GM19099 (cell line): ENCODE results near the gene KIF6.

ENCODE experiments used
- POLR2A ChIP-seq: IDR thresholded peaks from 3 replicates; pipeline ENCODE4 v1.6.1; 2011; ENCODE audit warnings: low read depth; ENCODE audit not compliant: insufficient read length; ENCODE audit errors: extremely low read depth

KIF6 gene

DNA sequence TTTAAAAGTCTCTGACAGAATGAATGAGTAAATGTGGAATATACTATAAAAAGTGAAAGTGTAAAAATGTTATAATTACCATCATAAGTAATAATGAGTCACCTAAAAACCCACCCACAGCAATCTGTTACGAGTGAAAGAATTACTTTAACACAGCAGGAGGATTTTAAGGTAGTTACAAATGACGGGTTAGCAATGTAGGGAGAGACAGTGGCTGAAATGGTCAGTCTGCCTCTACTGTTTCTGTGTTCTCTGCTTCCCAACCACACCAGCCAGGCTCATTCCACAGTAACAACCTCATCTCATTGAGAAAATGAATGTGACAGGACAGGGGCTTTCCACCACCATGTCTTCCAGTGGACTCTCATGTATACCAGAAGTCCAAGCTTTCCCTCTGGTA lies 278.3 kb downstream of the KIF6 start:
- TF ChIP-seq POLR2A = no peak

DNA sequence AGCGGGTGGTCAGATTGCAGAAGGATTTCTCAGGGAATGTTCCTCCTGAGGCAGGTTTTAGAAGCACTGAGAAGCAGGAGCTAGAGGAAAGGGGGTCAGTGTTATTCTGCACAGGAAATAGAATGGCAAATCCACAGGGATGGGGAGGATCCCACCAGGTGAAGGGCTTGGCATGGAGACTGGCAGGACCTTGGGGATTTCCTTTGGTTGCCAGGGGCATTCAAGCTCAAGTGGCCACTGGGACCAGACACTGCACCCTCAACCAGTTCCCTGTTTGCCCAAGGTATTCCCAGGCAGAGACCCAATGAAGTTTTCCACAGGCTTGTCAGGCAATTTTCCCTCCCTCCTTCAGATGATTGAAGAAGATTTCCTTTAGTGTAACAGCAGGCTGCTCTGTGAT lies 279.5 kb downstream of the KIF6 start:
- TF ChIP-seq POLR2A = no peak

DNA sequence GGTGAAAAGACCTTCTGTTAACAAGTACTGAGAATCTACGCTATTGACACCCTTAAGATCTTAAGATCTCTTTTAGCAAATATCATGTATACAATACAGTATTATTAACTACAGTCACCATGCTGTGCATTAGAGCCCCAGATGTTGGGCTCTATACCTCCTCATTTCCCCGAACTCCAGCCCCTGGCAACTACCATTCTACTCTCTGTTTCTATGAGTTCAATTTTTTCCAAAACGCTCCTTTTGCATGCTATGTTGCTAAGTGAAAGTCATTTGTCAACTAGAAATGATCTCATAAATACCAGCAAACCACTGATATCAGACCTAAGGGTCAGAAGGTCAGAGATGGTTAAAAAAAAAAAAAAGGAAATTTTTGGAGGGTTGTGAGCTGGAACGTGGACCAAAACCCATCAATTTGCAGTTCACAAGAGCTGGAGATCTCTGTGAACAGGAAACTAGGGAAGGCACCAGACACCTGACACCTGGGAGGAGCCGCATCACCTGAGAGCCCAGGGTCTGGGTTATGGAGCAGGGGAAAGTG lies 280.7 kb downstream of the KIF6 start:
- TF ChIP-seq POLR2A = no peak

DNA sequence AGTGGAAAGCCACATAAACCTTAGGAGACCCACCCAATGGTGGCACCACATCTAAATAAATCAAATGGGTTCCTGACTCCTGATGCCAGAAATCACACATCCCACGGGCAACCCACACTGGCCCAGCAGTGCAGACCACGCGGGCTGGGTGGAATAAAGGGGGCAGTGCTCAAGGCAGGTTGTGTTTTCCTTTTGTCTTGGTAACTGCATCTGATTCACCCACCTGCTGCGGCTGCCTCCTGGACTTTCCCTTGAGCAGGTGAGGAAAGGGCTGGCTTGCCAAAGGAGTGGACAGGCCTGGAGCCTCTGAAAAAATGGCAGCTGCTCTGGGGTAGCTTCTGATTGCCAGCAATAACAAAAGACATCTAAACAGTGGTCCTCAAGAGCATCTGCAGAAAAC lies 283.2 kb downstream of the KIF6 start:
- TF ChIP-seq POLR2A = no peak

DNA sequence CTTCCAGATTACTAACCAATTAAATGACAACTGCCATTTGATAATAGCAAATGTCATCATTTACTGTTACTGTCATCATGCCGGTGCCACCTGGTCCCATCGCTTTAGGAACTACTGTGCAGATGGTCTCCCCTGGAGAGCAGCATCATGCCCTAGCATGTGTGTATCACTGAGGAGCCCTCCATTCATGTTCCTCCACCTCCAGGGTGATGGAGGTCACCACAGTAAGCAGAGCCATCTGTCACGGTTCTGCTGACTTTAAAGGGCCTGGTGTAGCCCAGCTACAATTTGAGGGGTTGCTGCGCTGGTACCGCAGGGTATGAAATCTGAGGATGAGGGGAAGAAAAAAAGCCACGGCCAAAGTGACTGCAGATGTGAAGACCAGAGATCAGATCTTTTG lies 283.9 kb downstream of the KIF6 start:
- no peak for TF ChIP-seq POLR2A

DNA sequence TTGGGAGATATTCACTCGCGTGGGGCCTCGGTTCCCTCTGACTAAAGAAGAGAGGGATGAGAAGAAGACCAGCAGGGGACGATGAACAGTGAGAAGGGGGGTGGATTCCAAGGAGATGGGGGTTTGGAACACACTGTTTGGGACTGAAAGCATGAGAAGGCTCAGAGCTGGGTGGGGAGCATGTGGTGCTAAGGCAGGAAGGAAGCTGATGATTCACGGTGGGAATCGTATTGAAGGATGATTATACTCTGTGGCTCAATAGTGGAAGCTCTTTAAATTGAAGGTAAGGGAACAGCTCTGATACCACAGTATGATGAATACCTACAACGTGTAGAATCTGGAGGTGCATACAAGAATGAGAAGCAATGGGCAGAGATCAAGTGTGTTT lies 285.2 kb downstream of the KIF6 start:
- no peak for TF ChIP-seq POLR2A

DNA sequence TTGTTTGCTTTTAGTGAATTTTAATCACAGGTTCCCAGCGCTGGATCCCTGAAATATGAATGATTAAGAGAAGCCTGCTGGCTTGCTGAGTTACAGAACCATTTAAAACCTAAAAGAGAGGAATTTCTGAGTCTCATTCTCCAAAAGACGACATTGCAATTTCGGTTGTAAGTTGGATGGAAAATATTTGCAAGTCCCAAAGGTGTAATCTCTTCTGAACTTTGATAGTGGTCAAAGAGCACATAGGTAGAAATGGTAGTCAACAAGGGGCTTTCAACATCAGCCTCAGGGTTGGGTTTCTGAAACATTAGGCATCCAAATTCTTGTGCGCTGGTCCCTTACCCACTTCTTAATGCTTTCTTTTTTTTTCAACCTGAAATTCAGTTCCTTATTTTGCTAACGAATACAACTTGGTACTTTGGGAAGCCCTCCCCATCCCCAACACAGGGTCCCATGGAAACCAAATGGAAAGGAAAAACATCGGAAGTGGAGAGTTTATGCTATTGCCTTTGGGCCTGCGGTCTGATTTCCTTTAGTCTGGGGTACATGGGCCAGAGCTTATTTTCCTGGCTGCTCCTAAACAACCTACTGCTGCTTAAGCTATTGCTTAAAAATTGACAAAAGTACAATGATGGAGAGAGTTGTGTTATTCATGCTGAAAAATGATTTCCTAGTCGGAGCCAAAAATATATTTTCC lies 285.7 kb downstream of the KIF6 start:
- no peak for TF ChIP-seq POLR2A

DNA sequence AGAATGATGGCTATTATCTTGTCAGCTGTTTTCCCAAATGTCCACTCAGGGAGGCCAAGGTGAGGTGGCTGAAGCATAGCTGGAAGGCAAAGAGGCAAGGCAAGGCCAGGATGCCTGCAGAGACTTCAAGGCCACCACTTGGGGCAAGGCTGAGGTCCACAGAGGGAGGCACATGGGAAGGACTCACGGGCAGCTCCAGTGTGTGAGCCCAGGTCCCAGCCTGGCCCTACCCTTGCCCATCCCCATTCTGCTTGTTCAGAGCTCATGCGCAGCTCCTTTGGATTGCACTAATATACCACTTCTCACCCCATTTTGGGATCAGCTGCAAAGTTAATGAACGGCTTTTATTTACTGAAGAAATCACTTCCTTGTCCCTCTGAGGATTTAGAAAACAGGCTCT lies 291.6 kb downstream of the KIF6 start:
- no peak for TF ChIP-seq POLR2A

DNA sequence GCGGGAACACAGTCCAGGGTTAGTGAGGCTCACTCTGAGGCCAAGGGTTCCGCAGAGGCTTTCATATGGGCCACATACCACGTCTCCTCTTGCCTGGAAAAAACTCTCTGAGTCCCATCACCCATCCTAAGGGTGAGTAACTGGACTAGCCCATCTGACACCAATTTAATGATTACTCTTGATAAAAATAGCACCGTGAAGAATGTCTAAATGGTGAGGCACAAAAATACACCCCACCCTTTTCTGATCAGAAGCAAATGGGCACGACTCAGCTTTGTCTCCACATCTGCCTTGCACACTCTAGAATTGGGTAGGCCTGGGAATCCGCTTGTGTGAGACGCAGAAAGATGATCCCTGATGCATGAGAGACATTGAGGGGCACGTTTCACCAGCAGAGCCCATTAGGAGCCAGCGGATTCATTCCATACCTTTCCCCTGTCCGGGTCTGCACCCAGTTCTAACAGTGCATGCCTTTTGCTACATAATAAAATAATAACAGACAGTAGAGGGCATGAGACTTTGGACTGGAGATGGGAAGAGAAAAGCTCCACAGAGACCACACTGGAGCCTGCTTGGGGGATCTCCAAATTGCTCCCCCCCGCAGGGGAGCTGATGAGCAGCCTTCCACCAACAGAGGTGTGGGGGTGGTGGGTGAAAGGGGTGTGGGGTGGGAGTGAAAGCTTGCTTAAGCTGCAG lies 292.7 kb downstream of the KIF6 start:
- no peak for TF ChIP-seq POLR2A

DNA sequence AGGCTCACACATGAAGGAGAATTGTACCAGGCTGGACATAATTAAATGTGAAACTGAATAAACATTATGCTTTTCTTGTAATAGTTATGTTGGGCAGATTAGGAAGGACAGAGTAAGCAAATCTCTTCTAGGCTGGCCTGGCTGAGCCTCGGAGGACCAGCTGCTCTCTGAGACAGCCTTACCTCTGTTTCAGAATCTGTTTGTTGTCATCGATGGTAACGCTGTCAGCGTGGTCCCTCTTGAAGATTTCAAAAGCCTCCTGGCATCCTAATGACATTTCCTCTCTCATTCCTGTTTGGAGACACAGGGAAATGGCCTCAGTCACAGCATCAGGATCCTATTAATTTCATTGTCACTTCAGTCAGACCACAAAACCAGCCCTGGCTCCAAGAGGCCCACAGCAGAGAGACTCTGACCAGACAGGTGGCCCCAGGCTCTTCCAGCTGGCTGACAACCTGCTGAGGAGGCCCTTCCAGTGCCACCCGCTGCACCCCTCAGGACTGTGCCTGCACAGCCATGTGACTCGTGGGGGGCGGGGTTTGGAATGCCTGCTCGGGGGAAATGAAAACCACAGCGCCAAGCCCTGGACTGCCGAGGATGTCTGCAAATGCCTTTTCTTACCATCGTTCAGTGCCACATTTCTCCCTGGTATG lies 294.2 kb downstream of the KIF6 start:
- TF ChIP-seq POLR2A = no peak

DNA sequence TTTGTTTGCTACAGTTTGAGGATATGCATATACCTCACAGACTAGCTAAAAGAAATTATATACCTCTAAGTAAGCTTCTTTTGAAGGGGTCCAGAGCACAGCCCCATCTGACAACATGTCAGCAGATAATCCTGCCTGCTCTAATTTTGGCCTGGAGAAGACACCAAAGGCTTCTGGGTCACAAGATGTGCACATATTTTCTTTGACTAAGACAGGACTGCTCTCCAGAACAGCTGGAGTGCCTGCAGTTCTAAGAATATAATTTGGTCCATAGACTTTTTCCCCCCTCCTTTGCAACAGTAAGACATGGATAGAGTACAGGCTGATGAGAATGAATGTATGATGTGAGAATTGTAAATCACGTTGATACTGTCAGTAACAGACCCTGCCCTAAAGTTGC lies 294.8 kb downstream of the KIF6 start:
- no peak for TF ChIP-seq POLR2A

DNA sequence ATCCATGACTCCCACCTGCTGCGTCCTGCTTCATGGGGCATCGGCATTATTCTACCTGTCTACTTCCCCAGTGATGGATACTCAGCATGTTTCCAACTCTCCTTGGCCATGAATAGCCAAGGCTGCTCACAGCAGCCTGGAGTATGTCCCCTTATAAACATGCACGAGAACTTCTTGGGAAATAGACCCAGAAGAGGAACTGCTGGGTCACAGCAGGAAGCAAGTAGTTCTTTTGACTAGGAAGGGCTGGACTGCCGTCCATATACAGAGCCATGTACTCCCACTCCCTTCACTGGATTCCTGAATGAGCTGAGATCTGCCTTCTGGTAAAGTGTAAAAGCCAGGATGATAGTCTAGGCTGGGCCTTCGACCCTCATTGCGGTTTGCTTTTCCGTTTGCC lies 296.4 kb downstream of the KIF6 start:
- TF ChIP-seq POLR2A = no peak

DNA sequence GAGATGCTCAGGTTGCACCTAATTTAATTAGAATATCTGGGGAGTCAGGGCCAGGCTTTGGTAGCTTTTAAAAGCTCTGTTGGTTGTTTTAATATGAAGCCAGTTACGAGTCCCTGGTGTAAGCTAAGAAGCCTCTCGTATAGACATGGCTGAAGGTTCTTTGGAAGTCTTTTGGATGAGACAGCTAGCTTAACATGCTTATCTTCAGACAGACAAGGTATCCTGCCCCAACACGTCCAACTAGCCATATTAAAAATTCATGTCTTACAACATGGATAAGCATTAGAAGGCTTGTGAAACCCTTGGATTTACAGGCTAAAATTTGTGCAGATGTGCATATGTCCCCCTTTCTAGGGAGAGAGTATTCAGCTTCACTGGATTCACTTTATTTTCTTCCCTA lies 297.1 kb downstream of the KIF6 start:
- TF ChIP-seq POLR2A = no peak

DNA sequence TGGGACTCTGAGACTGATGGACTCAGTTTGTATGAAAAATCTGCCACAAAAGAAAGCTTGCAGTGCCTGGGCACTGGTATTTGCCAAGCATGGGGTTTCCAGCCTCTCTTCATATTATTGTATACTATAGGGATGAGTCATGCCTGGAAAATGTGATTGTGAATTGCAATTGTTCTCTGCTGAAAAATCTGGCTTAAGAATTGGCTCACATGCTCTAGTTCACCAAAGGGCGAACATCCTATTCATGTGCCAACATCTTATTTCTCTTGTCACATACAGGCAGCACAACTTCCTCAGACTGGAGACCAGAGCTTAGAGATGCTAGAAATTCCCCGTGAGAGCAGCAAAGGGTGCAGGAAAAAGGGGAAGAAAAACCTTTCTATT lies 299.1 kb downstream of the KIF6 start:
- no peak for TF ChIP-seq POLR2A

DNA sequence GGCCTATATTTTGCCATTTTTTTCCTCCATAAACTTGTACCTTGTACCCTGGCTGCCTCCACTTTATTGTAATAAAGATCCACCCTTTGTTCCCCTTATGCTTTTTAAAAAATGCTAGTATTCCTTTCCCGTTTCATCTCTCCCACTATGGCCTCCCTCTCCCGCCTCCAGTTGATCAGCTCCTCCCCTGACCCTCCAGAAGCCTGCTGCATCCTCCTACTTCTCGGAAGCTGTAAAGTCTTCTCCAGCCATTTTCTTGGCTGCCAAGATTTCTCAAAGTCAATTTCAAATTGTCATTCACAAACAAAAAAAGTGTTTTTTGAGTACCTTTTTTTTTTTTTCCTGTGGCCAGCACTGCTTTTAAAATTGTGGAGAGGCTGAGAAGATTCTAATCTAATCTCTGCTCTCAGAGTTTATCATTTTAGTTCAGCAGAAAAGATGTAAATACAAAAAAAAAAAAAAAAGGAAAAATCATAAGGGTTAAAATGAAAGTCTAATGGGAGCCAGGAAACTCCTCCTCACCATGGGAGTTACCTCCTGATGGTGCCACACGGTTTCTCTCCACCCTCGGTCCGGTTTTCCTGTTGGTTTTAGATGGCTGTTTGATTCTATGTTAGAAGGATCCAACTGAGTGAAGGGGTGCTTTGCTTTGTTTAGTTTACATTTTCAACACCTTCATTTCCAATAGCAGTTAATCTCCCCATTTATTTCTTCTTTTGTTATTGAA lies 299.7 kb downstream of the KIF6 start:
- TF ChIP-seq POLR2A = no peak
